NCI-H69 (cell line): Measurements from ENCODE around the gene ASTE1.

ENCODE experiments used
- DNase-seq: peaks from one replicate; lab custom pipeline; 2025; lab: John Stamatoyannopoulos, UW

ASTE1 gene

GRCh38 chr3:131026321-131027151 lies at the start of gene ASTE1, which contains the start of gene NEK11:
ASTE1 (minus strand) TSS chr3:131026825; CDS start chr3:131025306, 1,519 bp downstream.
NEK11 (plus strand) TSS chr3:131026877; CDS start chr3:131029709, 2,832 bp downstream.
- DNase-seq, result peak; percentile 86

DNA sequence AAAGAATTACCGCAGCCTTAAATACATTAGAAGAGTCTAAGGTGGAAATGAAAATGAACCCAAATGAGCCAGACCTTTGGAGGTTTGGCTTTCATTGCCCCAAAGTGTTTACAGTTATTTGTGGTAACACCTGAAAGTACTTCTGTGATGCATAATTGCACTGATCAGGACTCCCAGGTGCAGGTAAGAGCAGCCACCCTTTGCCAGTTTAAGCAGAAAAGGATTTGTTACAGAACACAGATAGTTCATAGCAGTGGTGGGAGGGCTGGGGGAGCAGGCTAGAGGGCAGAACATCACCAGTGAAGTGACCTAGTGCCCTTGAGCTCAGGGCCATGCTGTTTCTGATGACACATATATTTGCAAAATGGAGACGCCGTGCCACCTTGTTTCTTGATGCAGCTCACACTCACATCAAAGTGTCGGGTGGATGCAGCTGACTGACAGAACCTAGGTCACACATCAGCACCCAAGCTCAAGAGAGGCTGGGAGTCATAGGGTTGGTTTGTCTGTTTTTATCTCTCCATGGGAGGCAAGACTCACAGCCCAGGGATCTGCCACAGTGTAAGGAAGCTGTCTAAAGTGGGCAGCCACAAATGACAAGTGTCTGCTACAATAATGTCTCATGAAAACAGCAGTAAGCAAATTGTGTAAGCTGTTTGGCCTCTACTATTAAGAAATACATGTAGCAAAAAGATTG lies 49.2 kb upstream of the ASTE1 start:
- no peak for DNase-seq

- DNase-seq, result no peak
Observed at GRCh38 chr3:131072845-131073244, 46.2 kb upstream of the ASTE1 start.

- no peak for DNase-seq
Observed at GRCh38 chr3:131072099-131072559, 45.5 kb upstream of the ASTE1 start.

DNA sequence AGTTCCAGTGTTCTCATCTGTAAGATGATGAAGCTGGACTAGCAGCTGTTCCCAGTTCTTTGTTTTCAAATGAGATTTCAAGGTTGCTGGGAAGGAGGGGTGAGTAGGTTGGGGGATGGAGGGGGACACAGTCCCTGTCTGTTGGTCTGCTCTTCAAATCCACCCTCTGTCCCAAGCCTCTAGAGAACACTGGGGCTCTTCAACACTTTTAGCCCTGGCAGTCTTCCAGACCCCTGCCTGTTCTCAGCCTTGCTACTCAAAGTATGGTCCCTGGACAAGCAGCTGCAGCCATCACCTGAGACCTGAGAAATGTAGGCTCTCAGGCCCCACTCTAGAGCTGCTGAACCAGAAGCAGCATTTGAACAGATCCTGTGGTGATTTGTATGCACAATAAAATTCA lies 41.4 kb upstream of the ASTE1 start:
- DNase-seq, result peak; percentile 22

- DNase-seq, result peak; percentile 20
Observed at GRCh38 chr3:131053043-131053859, 26.6 kb upstream of the ASTE1 start.

DNA sequence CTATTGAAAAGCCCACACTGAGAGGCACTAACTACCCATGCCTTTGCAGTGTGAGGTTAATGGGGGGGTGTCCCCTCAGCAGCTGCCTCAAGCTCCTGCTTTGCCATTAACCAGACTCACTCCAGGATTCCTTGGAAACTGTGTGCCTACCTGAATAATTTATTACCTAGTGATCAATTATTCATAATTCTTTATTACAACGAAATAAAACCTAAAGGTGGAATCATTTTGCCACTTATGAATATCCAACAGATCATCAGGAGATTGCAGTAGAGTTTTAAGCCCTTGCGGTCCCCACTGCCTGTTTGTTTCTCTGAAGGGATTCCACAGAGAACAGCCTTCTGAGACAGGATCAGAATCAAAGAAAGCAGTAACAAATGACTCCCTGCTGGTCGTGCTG lies 23.4 kb upstream of the ASTE1 start:
- peak; percentile 17 for DNase-seq

GRCh38 chr3:131048030-131048429 lies 21.4 kb upstream of the ASTE1 start:
- peak; percentile 22 for DNase-seq

DNA sequence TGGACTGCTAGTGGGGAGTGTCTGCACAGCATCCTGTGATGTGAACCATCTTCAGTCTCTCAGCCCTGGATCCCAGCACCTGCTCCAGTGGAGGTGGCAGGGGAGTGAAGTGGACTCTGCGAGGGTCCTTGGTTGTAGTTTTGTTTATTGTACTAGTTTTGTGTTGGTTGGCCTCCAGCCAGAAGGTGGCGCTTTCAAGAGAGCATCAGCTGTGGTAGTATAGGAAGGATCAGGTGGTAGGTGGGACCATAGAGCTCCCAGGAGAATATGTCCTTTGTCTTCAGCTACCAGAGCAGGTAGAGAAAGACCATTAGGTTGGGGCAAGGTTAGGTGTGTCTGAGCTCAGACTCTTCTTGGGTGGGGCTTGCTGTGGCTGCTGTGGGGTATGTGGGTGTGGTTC lies 21.0 kb upstream of the ASTE1 start:
- peak; percentile 65 for DNase-seq

GRCh38 chr3:131042271-131042985 lies 15.8 kb upstream of the ASTE1 start:
- DNase-seq, result peak; percentile 28

- DNase-seq, result no peak
Observed at GRCh38 chr3:131038326-131038725, 11.7 kb upstream of the ASTE1 start.

DNA sequence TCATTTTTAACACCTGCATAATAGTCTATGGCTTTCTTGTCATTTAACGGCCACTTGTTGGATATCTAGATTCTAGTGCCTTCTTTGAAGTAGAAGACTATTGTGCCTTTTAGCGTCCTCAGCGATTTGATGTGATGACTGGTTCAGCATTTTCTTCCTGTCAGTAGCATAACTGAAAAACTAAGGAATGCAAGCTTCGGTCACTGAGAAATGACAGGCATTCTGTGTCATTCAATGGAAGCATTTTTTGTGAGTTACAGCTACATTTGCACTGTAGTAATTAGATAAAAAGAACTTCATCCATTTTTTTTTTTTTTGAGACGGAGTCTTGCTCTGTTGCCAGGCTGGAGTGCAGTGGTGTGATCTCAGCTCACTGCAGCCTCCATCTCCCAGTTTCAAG lies 10.4 kb upstream of the ASTE1 start:
- no peak for DNase-seq

GRCh38 chr3:131036200-131036816 lies 9.7 kb upstream of the ASTE1 start:
- DNase-seq, result no peak

GRCh38 chr3:131033480-131034080 lies 7.0 kb upstream of the ASTE1 start:
- peak; percentile 60 for DNase-seq

- DNase-seq, result no peak
Observed at GRCh38 chr3:131031660-131032059, 5.0 kb upstream of the ASTE1 start.

GRCh38 chr3:131028844-131029243 lies 2.2 kb upstream of the ASTE1 start:
- DNase-seq, result no peak

DNA sequence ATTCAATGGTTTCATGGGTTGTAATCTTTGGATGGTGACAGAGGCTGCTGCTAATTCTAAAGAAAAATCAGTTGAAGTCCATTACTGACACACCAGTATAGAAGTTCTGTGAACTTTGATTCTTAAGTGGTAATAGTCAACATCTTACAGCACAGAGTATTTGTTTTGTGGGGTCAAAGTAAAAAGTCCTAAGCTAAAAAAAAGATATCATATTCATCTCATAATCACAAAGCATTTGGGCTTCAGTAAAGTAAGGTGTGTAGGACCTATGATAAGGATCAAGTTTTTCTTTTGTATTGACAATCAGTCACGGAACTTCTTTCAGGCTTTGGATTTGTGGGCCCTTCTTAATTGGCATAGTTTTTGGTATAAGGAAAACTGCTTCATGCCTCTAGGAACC lies 1.1 kb downstream of the ASTE1 start:
- DNase-seq, result no peak

DNA sequence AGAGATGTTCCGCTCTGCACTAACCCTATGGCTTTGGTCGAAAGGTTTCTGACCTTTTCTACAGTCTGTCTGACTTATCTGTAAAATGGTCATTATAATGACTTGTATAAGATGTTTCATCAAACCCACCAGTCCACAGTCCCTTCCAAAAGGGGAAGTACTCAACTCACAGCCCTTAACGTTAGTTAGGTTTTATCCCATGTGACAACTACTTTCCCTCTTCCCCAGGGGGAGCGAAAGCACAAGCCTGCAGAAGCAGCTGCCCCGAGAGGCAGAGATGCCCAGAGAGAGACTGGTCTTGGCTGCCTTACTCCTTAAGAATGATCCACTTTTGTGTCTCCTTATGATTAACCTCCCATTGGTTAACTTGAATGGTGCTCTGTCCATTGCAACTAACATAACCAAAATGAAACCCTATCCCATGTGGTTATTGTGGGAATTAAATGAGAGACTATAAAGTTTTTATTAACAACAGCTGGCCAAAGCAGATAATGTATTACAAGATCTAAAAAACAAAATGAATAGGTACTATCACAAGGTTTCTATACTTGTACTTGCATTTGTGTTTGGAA lies 6.4 kb downstream of the ASTE1 start:
- DNase-seq, result no peak

- DNase-seq, result peak; percentile 3
Observed at GRCh38 chr3:131018970-131019369, 7.7 kb downstream of the ASTE1 start.

DNA sequence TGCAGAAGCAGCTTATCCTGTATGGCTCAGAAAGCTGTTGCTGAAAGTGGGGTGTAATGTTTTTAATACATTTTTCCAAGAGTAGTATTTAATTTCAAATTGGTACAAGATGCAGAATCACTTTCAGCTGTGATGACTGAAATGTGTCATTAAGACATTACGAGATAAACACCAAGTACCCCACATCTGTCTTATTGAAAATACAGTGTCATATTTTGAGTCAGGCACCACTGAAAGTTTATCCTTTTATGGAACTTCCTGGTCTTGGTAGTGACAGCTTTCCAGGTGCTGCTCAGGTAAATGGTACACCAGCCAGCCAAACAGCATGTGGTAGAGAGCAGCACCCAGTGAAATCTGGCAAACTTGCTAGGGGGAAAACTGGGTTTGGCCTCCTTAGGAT lies 16.9 kb downstream of the ASTE1 start:
- DNase-seq, result no peak
